ENCODE measurements around the gene TAP1.
A peak's percentile ranks its signal among the peaks of the same experiment; 100 is the strongest.
"Not testable (repeated sequence)": the region's sequence is repeated elsewhere in the genome, so short reads cannot be mapped to it uniquely, and the experiment has no call there.

TAP1 gene, protein sequence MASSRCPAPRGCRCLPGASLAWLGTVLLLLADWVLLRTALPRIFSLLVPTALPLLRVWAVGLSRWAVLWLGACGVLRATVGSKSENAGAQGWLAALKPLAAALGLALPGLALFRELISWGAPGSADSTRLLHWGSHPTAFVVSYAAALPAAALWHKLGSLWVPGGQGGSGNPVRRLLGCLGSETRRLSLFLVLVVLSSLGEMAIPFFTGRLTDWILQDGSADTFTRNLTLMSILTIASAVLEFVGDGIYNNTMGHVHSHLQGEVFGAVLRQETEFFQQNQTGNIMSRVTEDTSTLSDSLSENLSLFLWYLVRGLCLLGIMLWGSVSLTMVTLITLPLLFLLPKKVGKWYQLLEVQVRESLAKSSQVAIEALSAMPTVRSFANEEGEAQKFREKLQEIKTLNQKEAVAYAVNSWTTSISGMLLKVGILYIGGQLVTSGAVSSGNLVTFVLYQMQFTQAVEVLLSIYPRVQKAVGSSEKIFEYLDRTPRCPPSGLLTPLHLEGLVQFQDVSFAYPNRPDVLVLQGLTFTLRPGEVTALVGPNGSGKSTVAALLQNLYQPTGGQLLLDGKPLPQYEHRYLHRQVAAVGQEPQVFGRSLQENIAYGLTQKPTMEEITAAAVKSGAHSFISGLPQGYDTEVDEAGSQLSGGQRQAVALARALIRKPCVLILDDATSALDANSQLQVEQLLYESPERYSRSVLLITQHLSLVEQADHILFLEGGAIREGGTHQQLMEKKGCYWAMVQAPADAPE

DNA sequence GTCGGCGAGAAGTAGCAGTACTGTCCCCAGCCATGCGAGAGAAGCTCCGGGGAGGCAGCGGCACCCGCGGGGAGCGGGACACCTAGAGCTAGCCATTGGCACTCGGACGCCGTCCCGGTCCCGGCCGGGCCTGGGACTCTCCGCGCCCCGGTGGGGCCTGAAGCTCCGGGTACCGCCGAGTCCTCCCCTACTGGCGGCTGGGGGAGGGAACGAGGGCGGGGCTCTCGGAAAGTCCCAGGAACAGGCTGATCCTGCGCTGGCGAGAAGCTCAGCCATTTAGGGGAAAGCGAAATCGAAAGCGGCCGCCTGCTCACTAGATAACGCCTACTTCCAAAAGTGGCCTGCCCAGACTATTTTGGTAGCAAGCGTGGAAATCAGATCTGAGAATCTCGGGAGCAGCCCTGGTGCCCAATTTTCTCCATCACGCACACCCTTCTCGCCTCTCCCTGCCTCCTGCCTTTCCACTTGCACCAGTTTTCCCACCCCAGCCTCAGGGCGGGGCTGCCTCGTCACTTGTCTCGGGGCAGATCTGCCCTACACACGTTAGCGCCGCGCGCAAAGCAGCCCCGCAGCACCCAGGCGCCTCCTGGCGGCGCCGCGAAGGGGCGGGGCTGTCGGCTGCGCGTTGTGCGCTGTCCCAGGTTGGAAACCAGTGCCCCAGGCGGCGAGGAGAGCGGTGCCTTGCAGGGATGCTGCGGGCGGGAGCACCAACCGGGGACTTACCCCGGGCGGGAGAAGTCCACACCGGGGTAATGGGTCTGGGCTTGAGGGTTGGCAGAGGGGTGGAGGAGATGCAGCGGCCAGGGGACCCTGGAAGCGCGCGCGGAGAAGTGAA is at the start of gene TAP1, which contains the start of gene PSMB9:
Gene TAP1 (minus strand): TSS at position 164 of the 835 bp plus-strand sequence. CDS start 68 bp downstream, at position 96.
Gene PSMB9 (plus strand): TSS at position 652 of the 835 bp plus-strand sequence. CDS start 38 bp downstream, at position 690.
- DNase-seq, result peak; percentile 93

DNA sequence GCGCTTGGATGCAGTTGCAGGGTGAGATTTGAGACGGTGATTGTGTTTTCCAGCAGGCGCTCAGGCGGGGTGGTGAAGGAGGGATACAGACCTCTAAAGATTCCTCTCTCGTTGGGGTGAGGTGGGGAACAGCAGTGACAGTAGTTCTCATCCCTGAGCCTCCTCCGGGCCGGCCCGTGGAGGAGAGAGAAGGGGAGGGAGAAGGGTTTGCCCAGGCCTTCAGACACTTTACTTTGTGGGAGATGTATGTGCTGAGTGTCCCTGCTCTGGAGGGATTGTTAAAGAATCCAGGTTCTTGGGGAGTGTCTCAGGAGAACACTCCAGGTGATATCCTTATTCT is 41.5 kb upstream of the TAP1 start:
- no peak for DNase-seq

DNA sequence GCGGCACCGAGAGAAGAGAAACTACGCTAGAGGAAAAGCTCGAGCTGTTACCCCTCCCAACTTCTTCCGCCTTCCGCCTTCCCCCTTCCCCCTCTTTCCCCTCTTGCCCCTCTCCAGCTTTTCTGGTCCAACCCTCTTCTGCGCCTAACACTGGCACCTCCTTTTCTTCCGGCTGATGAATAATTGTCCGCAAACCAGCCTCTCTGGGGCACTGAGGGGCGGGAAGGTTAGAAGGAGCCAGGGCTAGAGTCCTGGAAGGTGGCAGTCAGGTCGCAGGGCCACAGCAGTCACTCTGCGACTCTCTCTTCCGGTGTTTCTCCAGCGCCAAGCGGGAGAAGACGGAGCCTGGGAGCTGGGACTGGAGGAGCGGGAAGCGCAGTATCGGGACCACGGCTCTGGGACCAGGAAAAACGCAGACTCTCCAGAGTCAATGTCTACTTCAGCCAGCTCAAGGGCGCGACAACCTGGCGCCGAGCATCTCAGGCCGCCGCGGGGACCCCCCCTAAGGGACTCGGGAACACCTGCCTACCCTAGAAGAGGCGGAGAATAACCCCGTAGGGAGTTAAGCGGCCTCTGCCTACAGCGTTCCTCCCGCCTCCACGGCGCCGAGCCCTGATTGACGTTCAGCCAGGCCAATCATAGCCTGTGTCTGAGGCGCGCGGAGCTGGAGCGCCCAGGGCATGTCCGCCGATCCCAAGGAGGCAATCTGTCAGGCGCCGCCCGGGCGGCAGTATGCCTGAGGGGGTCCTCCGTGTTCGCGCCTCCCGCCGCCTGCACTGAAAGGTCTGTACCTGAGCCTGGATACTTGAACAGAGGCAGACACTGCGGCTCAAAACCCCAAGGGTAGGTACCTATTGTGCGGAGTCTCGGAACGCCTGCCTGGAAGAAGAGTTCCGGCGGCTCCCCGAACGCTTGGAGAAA is 40.8 kb upstream of the TAP1 start:
- DNase-seq, result peak; percentile 99

DNA sequence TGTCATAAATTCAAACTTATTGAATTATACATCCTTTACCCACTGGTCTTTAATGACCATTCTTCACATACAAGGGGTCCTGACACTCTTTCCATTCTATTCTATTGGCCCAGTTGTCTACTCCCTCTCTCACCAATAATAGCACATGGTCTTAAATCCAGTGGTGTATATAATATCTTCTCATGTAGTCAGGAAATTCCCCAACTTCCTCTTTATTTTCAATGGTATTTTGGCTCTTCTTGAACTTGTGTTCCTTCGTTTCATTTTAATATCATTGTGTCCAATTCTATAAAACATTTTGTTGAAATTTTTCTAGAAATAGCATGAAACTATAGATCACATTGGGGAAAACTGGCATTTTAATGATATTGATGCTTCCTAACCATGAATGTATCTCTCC is 37.3 kb upstream of the TAP1 start:
- DNase-seq, result no peak

DNA sequence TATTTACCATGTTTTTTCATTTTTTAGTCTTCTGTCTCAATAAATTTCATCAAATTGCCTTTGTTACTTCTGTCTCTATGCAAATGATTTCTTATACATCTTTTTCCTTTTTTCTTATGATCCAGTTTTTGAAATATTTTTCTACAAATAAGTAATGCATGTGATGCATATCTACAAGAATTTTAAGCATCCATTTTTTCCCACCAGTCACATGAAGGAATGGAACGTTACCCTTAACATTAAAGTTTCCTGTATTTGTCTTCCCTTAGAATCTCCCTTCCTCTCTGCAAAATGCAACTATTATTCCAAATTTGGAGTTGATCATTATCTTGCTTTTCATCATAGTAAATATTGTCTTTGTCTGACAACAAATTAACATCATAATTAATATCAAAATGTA is 36.0 kb upstream of the TAP1 start:
- no peak for DNase-seq

DNA sequence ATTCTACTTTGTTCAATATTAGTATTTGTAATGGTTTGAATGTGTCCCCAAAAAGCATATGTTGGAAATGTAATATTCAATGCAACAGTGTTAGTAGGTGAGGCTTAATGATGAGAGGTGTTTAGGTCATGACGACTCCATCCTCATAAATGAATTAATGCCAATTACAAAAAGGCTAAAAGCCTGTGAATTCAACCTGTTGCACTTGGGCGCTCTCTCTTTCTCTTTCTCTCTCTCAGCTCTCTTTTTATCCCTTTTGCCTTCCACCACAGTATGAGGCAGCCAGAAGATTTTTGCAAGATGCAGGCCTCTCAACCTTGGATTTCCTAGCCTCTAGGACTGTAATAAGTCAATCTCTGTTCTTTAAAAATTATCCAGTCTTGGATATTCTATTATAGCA is 35.1 kb upstream of the TAP1 start:
- no peak for DNase-seq

DNA sequence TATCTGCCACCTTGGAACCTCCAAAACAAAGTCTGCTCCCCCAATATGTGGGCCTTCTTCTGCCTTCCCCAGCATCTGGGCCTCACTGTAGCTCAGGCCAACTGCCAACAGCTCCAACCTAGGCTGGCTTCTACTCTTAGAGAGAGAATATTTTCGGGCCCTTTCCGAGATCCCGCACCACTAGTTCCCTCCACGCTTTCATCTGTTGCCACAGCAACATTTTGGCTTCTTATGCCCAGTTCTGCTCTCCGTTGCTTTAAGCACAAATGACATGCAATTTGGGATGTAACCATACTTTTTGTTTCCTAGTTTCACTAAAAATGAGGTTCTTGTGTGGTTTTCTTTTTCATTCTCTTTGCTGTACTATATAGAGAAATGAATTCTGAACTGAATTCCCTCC is 34.1 kb upstream of the TAP1 start:
- DNase-seq, result no peak

DNA sequence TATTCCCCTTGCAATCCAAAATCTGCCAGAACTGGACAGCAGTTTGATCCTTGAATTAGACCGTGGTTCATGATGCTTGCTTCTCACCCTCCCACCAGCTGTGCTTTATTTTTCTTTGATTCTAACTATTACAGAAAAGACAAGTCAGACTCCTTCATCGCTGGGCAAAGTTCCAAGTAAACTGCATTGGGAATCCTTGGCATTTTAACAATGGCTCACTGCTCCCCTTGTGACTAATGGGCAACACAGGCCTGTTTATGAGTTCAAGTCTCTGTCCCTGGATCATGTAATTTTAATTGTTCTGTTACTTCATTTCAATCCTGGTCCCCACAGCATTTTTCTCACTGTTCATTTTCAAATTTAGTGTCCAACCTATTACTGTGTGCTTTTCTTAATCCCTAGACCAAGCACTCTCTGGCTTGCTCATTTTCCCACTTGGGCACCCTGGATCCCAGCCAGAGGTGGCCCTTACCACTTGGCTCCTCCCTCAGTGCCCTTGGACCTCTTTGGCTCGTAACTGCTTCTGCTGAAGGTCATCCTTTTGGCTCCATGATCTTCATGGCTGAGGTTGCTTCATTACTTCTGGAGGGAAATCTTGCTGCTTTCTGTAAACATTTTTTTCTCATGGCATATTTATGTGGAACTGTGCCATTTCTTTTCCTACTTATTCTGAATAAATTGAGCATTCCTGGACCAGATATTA is 33.3 kb upstream of the TAP1 start:
- peak; percentile 37 for DNase-seq

DNA sequence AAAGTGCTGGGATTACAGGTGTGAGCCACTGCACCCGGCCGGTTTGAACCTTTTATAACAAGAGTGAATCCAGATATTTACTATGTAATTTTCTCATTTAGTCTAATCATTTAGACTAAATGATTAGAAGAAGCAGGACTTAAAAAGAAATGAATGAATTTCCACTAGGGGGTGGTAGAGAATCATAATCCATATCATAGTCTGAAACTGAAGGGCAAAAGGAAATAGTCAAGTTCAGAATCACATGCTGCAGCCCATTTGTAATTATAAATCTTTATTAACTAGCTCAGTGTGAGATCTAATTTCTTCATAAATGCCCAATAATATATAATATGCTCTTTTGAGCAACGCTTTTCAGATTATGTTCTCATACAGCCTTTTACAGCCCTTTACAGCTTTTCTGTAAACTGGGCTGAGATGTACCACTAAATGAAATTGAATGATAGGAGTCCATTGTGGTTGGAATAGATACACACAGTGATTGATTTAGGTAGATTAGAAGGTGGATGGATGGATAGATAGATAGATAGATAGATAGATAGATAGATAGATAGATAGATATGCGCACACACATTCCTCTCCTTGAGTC is 32.3 kb upstream of the TAP1 start:
- DNase-seq, result peak; percentile 87

DNA sequence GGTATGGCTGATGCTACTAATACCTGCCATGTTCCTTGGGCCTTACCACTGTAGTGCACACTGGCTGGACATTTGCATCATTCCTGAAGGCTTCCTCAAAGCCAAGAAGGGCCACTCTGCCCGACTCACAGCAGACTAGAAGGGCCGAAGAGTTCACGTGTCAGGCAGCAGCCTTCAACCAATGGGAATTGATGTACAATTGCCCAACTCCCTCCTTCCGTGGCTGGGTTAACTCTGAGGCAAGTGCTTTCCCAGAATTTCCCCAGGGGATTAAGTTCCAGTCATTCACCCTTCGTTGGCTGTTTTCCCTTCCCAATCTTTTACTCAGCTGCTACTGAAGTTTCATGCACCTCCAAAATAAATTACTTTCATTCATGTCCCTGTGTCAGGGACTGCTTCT is 30.3 kb upstream of the TAP1 start:
- no peak for DNase-seq

DNA sequence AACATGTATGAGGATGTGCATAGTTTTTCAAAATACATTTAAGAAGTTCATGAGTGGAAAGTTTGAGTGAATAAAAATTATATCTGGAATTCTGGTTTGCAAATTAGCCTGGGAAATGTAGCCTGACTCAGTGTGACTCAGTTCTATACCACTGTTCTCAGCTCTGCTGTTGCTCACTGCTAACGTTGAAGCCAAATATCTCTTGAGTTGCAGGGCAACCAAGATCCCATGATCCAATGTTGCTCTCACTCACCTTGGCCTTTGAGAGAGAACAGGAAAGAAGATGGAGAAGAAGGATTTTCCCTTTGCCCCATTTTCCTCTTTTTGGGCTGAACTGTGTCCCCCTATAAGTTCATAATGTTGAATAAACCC is 29.4 kb upstream of the TAP1 start:
- DNase-seq, result no peak

DNA sequence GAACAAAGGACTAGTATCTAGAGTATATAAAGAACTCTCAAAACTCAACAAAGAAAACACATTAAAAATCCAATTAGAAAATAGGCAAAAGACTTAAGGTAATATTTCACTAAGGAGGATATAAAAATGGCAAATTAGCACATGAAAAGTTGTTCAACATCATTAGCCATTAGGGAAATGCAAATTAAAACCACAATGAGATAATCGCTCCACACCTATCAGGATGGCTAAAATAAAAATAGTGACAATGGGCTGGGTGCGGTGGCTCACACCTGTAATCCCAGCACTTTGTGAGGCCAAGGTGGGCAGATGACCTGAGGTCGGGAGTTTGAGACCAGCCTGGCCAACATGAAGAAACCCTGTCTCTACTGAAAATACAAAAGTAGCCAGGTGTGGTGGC is 27.5 kb upstream of the TAP1 start:
- DNase-seq, result not testable (repeated sequence)

DNA sequence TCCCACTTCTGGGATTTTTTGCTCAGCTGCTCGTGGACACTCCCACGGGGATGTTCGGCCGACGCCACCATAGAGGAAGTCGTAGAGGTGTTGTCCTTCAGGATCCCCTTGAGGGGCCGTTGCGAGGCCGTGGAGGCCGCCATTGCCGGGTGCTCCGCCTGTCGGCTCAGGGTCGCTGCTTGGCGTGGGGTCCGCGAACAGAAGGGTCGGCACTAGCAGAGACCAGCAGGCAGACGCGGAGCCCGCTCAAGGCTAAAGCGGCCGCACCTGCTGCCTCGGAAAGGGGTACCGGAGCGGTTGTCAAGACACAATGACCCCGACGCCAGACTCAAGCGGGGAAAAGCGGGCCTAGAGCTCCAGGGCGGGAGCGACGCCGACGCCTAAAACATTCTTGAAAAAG is 26.2 kb upstream of the TAP1 start:
- peak; percentile 18 for DNase-seq

DNA sequence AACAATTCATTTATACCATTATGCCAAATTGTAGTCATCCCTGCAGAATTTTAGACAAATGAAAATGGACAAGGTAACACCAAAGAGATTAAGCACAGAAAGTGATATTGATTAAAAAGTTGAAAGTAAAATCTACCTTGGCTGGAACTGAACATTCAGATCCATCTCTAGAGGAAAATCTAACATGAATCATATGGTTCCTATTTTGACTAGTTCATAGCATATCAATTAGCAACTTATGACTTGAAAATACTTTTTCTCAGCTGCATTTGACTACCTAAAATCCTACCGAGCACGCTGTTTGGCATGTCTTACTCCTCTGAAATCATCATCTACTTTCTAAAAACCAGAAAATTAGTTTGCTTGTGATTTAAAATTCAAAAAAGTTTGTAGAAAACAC is 23.1 kb upstream of the TAP1 start:
- no peak for DNase-seq

DNA sequence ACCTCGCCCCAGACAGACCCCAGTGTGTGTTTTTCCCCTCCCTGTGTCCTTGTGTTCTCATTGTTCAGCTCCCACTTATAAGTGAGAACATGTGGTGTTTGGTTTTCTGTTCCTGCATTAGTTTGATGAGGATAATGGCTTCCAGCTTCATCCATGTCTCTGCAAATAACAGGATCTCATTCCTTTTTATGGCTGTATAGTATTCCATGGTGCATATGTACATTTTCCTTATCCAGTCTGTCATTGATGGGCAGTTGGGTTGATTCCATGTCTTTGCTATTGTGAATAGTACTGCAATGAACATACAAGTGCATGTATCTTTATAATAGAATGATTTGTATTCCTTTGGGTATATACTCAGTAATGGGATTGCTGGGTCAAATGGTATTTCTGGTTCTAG is 20.4 kb upstream of the TAP1 start:
- DNase-seq, result not testable (repeated sequence)

DNA sequence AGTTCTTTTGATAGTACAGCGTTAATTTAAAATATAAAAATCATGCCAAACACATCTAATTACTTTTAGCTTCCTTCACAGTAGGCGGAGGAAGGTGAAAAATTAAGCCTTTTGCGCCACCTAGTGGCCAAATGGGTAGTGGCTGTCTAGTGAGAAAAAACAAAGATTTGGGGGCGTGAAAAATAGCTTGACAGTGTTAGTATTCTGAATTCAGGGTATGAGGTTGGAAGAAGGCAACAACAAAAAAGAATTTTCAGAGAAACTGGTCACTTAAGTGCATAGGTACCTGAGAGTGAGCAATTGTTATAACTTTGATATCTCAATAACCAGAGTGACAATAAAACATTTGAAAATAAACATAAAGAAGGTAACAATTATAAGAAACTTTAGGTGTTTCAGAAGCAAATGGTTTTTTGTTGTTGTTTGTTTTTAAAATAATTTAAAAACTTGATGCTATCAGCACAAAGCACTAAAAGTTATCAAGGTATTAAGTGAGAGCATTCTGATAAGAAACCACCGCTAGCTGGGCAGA is 14.8 kb upstream of the TAP1 start:
- DNase-seq, result peak; percentile 95

DNA sequence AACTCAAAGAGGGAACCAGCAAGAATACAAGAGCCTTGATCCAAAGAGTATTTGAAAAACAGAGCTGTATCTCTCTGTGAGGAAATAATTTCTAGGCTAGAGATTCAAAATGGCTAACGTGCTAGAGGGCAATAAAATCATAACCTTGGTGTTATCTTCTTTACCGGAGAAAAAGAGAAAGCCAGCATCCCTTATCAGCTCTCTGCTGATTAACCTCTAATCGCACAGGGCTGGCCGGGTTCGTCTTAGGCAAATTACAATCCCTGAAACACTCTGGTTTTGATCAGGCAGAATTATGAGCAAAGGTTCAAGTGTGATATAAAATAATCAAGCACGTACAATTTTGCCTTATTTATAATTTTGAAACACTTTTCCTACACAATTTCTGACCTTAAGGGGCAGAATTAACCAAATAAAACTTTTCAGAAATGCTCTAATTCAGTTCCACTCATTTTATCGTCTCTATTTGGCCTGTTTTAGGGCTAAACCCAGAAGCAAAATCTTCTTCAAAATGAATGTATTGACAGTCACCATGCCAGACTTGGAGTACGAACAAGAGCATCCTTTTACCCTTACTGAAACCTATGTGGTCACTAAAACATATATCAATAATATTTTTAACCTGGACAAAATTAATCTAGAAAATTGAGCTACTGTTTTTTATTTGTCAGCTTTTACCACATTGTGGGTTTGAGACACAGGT is 14.2 kb upstream of the TAP1 start:
- DNase-seq, result no peak

DNA sequence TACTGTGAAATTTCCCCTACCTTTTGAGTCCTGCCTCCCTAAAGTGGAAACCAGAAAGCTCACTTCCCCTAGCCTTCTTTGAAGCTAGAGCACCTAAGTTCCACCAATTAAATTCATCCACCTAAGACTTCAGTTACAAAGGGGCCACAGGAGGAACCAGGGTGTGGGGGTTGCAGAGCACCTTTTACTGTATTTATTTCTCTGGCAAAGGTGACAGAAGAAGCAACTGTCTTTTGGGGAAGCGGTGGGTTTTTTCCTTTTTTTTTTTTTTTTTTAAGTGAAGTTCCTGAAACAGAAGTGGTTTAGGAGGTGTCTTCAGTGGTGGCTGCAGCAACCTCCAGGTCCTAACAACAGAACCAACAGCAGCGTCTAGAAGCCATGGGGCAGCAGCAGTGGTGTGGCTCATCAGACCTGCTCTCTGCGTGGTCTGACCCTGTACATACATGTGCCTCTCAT is 13.5 kb upstream of the TAP1 start:
- DNase-seq, result no peak

DNA sequence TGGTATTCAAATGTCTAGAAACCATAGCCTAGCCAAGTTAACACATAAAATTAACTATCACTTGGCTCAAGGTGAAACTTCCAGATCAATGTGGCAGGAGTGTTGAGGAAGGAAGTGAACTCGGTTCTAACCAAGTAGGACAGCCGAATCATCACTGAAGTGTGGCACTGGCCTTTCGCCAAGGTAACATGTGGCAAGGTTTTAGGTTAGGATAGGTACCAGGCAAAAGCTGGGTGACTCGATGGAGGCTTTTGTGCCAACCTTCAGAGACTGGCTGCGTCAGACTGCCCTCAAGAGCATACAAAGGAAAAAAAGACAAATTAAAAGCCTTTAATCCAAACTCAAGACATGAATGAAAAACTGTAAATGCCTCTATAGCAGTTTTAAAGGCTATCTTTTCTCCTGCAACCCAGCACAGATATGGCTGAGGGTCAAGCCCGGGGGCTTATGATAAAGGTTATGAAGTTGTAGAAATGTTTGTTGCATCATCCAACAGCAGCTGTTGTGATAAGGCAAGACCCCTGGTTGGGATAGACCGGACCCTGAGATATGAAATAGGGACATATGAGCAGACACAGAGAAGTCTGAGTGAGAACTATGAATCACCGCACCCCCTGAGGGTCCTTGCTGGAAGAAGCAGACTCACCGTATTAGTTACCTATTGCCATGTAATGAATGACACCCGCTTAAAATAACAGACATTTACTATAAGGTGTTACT is 12.4 kb upstream of the TAP1 start:
- DNase-seq, result no peak

DNA sequence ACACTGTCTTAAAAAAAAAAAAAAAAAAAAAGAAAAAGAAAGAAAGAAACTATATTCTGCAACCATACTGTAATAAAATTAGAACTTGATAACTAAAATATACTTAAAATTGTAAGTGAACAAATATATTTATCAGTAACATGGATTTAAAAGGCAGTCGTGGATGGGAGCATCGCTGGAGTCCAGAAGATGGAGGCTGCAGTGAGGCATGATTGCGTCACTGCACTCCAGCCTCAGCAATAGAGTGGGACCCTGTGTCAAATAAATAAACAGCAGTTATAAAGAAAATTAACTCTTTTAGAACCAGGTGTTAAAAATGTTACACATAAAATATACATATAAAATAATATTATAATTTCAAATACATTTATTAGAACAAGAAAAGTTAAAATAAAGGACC is 9.2 kb upstream of the TAP1 start:
- DNase-seq, result no peak
